Brain microvascular endothelial cell (primary cell): ENCODE data around the gene RAC2.

Source experiments
- DNase-seq: peaks from one replicate; pipeline ENCODE4 v3.0.0-alpha.2; 2020
- H3K27ac ChIP-seq: fragments of 250-450 bp; sonication (Bioruptor Pico); 2 replicates; pipeline ENCODE4 v1.5.1; 2020; ENCODE audit warnings: mild to moderate bottlenecking, moderate library complexity
- H3K27me3 ChIP-seq: fragments of 250-450 bp; sonication (Bioruptor Pico); replicated peaks from 2 replicates; pipeline ENCODE4 v1.5.1; 2020; ENCODE audit warnings: mild to moderate bottlenecking
- H3K36me3 ChIP-seq: fragments of 250-450 bp; sonication (Bioruptor Pico); replicated peaks from 2 replicates; pipeline ENCODE4 v1.5.1; 2020; ENCODE audit warnings: mild to moderate bottlenecking
- H3K4me3 ChIP-seq: 2 replicates; pipeline ENCODE4 v1.5.1; 2011; ENCODE audit warnings: low read depth, mild to moderate bottlenecking, control low read depth, low read length, moderate library complexity
- in situ Hi-C: cut with HindIII; loops from 2 replicates; pipeline ENCODE4 v1.10.0; 2017; ENCODE audit warnings: low sequenced_read_pairs, low pct_ligation_motif_present
- TF ChIP-seq, protein P1 (sequence below): IDR thresholded peaks from 2 replicates; pipeline ENCODE4 v1.5.1; 2011; ENCODE audit warnings: low read depth, mild to moderate bottlenecking, moderate library complexity, low read length, control low read depth, inconsistent platforms; ENCODE audit errors: missing control alignments

RAC2 gene

DNA sequence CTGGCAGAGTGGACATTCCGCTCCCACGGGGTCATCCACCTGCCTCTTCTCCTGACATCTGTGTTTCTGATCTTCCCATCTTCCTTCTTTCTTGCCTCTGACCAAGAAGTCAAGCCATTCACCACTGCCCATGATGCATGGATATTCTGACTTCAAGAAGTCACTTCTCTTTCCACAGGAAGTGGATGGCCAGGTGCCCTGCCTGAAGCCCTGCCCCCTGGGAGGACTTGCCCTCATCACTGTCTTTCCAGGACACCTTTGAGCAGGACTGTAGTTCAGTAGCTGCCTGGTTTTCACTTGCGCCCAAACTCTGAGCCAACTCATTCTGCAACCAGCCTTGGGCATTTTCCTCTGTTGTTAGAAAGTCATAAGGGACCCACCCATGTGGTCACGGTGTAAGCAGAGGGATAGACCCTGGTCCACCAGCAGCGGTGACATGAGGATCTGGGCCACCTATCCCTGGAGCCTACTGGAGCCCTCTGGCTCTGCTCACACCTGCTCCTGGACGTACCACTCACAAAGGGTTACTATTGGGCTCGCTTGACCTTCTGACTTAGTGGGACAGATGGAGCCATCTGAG is 45.2 kb upstream of the RAC2 start:
- TF ChIP-seq, protein P1, sequence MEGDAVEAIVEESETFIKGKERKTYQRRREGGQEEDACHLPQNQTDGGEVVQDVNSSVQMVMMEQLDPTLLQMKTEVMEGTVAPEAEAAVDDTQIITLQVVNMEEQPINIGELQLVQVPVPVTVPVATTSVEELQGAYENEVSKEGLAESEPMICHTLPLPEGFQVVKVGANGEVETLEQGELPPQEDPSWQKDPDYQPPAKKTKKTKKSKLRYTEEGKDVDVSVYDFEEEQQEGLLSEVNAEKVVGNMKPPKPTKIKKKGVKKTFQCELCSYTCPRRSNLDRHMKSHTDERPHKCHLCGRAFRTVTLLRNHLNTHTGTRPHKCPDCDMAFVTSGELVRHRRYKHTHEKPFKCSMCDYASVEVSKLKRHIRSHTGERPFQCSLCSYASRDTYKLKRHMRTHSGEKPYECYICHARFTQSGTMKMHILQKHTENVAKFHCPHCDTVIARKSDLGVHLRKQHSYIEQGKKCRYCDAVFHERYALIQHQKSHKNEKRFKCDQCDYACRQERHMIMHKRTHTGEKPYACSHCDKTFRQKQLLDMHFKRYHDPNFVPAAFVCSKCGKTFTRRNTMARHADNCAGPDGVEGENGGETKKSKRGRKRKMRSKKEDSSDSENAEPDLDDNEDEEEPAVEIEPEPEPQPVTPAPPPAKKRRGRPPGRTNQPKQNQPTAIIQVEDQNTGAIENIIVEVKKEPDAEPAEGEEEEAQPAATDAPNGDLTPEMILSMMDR = no peak
- Histone ChIP-seq H3K36me3 (no peaks in the 10 kb centered on the region), H3K27me3 (no peaks in the 10 kb centered on the region), H3K4me3 (no peak overlapping the region), H3K27ac (no peak overlapping the region)
- in situ Hi-C loops = no loop called here
- DNase-seq = no peak

DNA sequence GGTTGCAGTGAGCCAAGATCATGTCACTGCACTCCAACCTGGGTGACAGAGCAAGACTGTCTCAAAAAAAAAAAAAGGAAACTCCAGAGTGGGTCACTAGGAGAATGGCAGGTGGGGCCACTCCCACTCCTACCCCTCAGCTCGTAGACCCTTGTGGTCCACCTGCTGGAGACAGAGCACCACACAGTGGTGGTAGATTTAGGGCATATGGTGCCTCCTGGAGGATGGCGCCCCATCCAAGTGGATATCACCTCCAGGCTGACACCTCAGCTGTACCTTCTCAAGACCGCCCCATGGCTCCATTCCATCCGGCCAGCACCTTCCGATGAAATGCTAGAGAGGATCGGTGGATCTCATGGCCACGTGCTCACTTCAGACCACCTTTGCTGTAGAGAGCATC is 44.5 kb upstream of the RAC2 start:
- Histone ChIP-seq H3K36me3 (no peaks in the 10 kb centered on the region), H3K4me3 (no peak overlapping the region), H3K27ac (no peak overlapping the region), H3K27me3 (no peaks in the 10 kb centered on the region)
- DNase-seq = no peak
- TF ChIP-seq, protein P1 = no peak
- in situ Hi-C loops = no loop called here

DNA sequence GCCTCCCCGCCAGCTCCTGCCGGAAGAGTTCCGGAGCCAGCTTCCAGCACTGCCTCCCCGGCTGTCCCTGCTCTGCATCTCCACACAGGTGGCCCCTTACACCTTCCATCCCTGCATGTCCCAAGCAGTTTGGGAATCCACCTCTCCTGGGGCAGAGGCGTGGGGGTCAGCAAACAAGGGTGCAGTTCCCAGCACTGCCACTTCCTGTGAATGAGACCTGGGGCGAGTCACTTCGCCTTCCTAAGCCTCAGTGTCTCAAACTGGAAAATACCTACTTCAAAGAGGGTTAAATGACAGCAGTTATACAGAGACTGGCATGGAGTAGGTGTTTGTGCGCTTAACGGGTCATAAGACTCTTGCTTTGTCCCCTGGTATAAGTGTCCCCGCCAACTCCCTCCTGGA is 43.5 kb upstream of the RAC2 start:
- H3K4me3 ChIP-seq = no peak overlapping the region
- in situ Hi-C loops = no loop called here
- no peak overlapping the region for H3K27ac ChIP-seq
- H3K27me3 ChIP-seq = no peaks in the 10 kb centered on the region
- DNase-seq = no peak
- TF ChIP-seq, protein P1 = no peak
- H3K36me3 ChIP-seq = no peaks in the 10 kb centered on the region

DNA sequence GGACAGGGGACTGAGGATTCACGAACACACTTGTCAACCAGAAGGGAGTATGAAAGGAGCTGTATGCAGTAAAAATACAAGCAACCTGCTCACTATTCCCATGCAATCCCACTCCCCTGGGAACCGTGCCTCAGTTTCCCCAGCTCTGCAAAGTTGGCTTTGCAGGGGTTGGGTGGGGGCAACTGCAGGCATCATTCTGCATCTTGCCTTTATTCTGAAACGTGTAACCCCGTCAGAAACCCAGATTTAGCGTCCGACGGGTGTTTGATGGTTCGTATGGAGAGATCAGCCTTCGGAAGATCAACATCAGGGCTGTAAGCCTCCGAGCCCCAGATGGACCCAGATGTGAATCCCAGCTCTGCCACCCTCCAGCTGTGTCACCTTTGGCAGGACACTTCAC is 41.9 kb upstream of the RAC2 start:
- TF ChIP-seq, protein P1 = no peak
- Histone ChIP-seq H3K4me3 (no peak overlapping the region), H3K27ac (no peak overlapping the region), H3K27me3 (no peaks in the 10 kb centered on the region), H3K36me3 (no peaks in the 10 kb centered on the region)
- DNase-seq = no peak
- in situ Hi-C loops = no loop called here

DNA sequence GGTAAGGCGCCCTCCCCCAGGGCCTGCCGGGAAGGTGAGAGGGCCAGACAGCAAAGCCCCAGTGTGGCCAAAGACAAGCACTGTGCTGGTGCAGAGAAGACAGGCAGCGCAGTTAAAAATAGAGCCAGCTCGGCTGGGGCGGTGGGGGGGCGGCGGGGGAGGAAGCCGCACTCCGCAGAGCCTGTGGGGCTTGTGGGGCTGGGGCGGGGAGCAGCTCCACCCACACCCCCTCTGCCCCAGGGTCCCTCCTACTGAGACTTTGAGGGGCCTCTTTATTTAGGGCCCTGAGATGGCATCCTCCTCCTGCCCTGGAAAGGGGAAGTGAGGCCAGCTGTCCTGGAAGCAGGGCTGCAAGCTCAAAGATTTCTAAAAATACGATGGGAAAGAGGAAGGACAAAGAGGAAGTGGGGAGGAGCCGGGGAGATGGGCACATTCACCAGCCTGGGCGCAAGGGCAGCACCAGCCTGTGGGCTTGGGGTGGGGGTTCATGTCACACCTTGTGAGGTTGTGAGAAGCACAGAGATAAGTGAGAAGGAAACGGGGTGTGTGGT is 40.8 kb upstream of the RAC2 start:
- in situ Hi-C loops = no loop called here
- TF ChIP-seq, protein P1 = no peak
- Histone ChIP-seq H3K27me3 (no peaks in the 10 kb centered on the region), H3K27ac (no peak overlapping the region), H3K36me3 (no peaks in the 10 kb centered on the region), H3K4me3 (no peak overlapping the region)
- DNase-seq = no peak
